HT-29 (cell line): Measurements from ENCODE around the gene DVL1. TPM values are rescaled to one million over a fixed set of nuclear protein-coding genes. Genes with fewer than 3 reads are reported as not detected.

Experiments
- DNase-seq: peaks from one replicate; pipeline ENCODE4 v3.0.0-alpha.2; 2015; ENCODE audit warnings: low spot score
- total RNA-seq: library from RNA; depleted of rRNA; stranded (reverse); fragments of >200 nt; shearing (Covaris generic); gene quantifications from 2 replicates; pipeline ENCODE4 v1.2.3, GENCODE V29; 2014

DVL1 gene
- total RNA-seq, 1 experiment from 2014 or later: 246 TPM

GRCh38 chr1:1356796-1357401, 7.7 kb upstream of the DVL1 start:
- no peak for DNase-seq

GRCh38 chr1:1356166-1356795, 7.1 kb upstream of the DVL1 start:
- no peak for DNase-seq

GRCh38 chr1:1355416-1355815, 6.2 kb upstream of the DVL1 start:
- DNase-seq: no peak

- no peak for DNase-seq
Observed at GRCh38 chr1:1354271-1355247, 5.3 kb upstream of the DVL1 start.

- no peak for DNase-seq
Observed at GRCh38 chr1:1353389-1354151, 4.4 kb upstream of the DVL1 start.

- no peak for DNase-seq
Observed at GRCh38 chr1:1352786-1353388, 3.7 kb upstream of the DVL1 start.

GRCh38 chr1:1351511-1352427, 2.6 kb upstream of the DVL1 start:
- DNase-seq: no peak

GRCh38 chr1:1348420-1349255, 580 bp downstream of the DVL1 start:
- DNase-seq: no peak

- DNase-seq: peak; percentile 74
Observed at GRCh38 chr1:1347663-1348419, 1.4 kb downstream of the DVL1 start.

- DNase-seq: no peak
Observed at GRCh38 chr1:1347026-1347595, 2.1 kb downstream of the DVL1 start.

- DNase-seq: no peak
Observed at GRCh38 chr1:1346501-1346890, 2.7 kb downstream of the DVL1 start.

- DNase-seq: no peak
Observed at GRCh38 chr1:1345860-1346500, 3.2 kb downstream of the DVL1 start.

- peak; percentile 69 for DNase-seq
Observed at GRCh38 chr1:1345384-1345783, 3.8 kb downstream of the DVL1 start.

- peak; percentile 79 for DNase-seq
Observed at GRCh38 chr1:1344655-1345361, 4.4 kb downstream of the DVL1 start.

- peak; percentile 52 for DNase-seq
Observed at GRCh38 chr1:1343811-1344421, 5.3 kb downstream of the DVL1 start.

- DNase-seq: no peak
Observed at GRCh38 chr1:1342584-1343115, 6.6 kb downstream of the DVL1 start.
